ENCODE results near the gene RABAC1.
"Not testable (repeated sequence)": the region's sequence is repeated elsewhere in the genome, so short reads cannot be mapped to it uniquely, and the experiment has no call there.

Gene RABAC1

DNA sequence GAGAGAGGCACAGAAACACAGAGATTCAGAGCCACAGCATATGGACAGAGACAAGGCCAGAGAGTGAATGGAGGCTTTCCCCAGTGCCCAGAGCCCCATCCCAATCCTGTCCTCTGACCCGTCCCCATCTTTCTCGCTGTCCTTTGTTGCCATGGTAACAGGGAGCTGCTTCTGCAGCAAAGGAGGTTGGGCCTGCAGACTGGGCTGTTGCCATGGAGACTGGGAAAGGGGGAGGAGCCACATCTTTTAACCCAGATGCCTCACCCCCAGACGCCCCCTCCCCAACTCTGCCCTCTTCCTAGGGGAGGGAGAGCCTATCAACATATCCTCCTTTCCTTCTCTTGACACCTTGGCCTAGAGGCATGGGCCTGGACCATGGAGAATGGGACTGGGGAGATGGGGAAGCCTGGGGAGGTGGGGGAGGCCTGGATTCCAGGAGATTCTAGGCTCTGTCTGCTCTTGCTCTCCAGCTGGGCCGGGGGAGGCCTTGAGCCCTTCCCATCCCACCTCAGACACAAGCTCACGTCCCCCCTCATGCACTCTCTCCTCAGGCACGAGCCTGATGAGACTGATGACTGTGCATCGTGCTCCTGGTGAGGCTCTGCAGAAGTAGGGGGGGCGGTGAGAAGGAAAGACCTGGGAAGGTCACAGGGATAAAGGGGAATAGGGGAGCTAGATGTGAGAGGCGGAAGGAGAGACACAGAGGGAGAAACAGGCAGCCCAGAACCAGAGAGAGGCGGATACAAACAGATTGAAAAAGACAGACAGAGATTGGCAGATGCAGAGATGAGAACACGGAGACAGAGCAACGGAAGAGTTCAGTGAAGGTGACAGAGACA, 37.1 kb upstream of the RABAC1 start:
- Histone ChIP-seq H3K36me3 (ENCODE audit: control insufficient read depth, insufficient read depth, low read length) (no peaks in the 10 kb centered on the region), H3K9me3 (ENCODE audit: control insufficient read depth, low read length) (no peaks in the 10 kb centered on the region), H3K27me3 (ENCODE audit: control insufficient read depth, insufficient read depth, low read length, poor library complexity, severe bottlenecking) (peaks cover 94% of the 10 kb centered on the region), H3K4me3 (ENCODE audit: insufficient read depth, low read depth, low read length) (no peak overlapping the region), H3K4me1 (ENCODE audit: control insufficient read depth, insufficient read depth, low read length) (peaks cover 9% of the 10 kb centered on the region), H3K27ac (ENCODE audit: insufficient read depth, low read depth, low read length, poor library complexity, severe bottlenecking) (no peak overlapping the region)
- WGBS, 2 experiments, result 48% methylated on average over 11 of the region's 12 CpGs

DNA sequence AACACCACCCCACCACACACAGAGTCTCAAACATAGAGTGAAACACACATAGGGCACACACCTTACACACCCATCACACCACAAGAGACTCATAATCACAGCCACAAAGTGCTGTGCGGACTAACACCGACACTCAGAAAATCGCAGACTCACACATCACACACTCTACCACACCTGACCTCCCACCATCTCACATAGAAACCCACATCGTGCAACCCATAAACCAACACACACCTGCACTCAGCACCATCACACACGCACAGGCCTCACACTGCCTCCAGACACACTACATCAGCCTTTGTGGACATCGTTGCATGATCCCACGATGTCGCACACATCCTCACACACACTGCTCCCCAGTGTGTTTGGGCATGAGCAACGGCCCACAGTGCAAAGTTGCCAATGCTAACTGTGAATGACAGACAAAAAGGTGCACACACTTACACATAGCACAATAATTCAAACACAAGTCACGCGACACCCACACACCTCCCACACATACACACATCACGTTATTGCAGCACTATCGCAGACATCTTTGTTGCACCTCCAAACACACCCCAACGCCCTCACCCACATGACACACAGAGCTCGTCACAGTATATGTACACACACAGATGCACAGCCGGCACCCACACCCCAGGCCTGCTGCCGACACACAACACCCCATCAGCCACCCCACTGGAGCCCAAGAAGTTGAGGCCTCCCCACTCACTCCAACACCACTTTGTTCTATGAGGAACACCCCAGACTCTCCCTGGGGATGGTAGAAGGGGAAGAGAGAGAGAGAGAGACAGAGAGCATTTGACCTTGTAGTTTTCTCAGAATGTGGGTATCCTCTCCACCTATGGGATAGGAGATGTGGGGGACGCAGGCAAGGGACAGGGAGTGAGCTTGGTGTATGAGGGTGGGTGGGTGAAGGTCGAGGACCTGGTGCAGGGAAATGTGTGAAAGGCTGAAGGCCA, 36.2 kb upstream of the RABAC1 start:
- Histone ChIP-seq H3K36me3 (ENCODE audit: control insufficient read depth, insufficient read depth, low read length) (no peaks in the 10 kb centered on the region), H3K9me3 (ENCODE audit: control insufficient read depth, low read length) (no peaks in the 10 kb centered on the region), H3K27me3 (ENCODE audit: control insufficient read depth, insufficient read depth, low read length, poor library complexity, severe bottlenecking) (peaks cover 86% of the 10 kb centered on the region), H3K4me3 (ENCODE audit: insufficient read depth, low read depth, low read length) (no peak overlapping the region), H3K4me1 (ENCODE audit: control insufficient read depth, insufficient read depth, low read length) (peaks cover 9% of the 10 kb centered on the region), H3K27ac (ENCODE audit: insufficient read depth, low read depth, low read length, poor library complexity, severe bottlenecking) (no peak overlapping the region)
- 84 to 86% methylated on average over 19 of the region's 19 CpGs for WGBS, 2 experiments

DNA sequence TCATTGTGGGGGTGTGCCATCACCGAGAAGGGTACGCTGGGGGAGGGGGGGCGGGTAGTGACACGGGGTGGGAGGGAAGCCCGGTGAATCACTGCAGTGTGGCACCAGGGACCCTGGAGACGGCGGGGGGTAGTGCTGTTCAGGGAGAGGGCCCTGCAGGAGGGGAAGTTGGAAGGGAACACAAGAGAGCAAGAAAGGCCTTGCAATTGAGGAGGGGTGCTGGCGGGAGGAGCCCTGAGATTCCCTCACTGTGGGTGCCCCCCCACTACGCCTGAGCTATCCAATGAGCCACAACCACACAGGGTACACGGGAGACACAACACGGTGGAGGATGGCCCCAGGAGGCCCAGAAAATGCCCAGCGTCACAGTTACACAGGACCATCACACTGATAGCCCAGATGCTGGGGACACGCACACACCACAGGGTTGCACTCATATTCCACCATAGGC, 35.4 kb upstream of the RABAC1 start:
- no peaks in the 10 kb centered on the region for H3K9me3 ChIP-seq (ENCODE audit: control insufficient read depth, low read length)
- no peaks in the 10 kb centered on the region for H3K36me3 ChIP-seq (ENCODE audit: control insufficient read depth, insufficient read depth, low read length)
- WGBS, 2 experiments, result 29 to 30% methylated on average over 13 of the region's 13 CpGs
- H3K27ac ChIP-seq (ENCODE audit: insufficient read depth, low read depth, low read length, poor library complexity, severe bottlenecking), result no peak overlapping the region
- H3K4me1 ChIP-seq (ENCODE audit: control insufficient read depth, insufficient read depth, low read length), result peaks cover 9% of the 10 kb centered on the region
- H3K27me3 ChIP-seq (ENCODE audit: control insufficient read depth, insufficient read depth, low read length, poor library complexity, severe bottlenecking), result peaks cover 78% of the 10 kb centered on the region
- no peak overlapping the region for H3K4me3 ChIP-seq (ENCODE audit: insufficient read depth, low read depth, low read length)

DNA sequence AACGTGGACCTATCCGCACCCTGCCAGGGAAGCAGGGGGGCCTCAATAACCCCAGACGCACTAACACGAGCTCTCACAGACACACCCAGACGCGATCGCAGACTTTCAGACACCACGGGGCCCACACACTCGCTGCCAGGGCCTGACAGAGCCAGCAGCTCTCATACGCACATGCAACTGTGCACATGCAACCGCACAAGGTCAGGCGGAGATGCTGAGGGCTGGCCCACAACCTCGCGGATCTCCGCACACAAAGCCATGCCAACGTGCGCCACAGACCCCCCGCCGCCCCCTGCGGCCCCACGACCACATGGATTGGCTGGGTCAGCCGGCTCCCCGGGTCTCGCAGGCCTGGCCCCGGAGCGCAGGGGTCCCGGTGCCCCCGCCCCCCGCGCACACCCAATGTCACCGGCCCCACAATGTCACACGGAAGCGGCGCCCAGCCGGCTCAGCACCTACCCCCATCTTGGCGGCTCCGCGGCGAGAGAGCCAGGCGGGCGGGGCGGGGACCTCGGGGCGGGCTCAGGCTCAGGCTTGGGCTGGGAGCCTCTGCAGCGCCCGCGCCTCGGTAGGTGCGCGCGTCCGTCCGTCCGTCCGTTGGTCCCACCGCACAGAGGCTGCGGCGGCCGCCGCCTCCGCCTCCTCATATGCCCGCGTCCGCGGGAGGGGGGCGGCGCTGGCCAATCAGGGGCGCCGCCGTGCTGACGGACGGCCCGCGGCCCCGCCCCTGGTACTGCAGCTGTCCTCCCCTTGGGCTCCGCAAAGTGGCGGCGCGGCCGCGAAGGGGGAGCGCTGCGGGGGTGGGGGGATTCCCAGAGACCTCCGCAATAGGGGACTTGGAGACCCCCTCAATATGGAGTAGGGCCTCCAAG, 34.7 kb upstream of the RABAC1 start, which contains the start of gene ATP1A3:
ATP1A3 (minus strand) TSS at position 619 of the 872 bp plus-strand sequence; CDS start at position 465, 154 bp downstream.
- 2% methylated on average over 84 of the region's 84 CpGs for WGBS, 2 experiments

DNA sequence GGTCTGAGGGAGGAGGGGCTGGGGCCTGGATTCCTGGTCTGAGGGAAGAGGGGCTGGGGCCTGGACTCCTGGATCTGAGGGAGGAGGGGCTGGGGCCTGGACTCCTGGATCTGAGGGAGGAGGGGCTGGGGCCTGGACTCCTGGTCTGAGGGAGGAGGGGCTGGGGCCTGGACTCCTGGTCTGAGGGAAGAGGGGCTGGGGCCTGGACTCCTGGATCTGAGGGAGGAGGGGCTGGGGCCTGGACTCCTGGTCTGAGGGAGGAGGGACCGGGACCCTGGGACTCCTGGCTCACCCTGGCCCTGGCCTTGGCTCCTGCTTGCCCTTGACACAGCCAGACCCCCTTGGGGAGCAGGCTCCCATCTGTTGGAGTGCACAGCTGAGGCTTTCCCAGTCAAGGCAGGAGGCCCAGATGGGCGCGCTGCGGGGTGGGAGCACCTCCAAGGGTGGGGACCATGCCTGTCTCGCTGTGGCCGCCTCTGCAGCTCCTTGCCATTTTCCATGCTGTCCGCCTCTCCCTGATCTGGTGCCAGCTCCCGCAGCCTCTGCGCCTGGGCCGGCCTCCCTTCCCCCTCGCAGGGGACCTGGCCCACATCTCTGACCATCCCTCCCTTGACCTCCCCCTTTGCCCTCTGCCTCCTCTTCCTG, 32.9 kb upstream of the RABAC1 start:
- H3K9me3 ChIP-seq (ENCODE audit: control insufficient read depth, low read length); H3K27ac ChIP-seq (ENCODE audit: insufficient read depth, low read depth, low read length, poor library complexity, severe bottlenecking); H3K4me1 ChIP-seq (ENCODE audit: control insufficient read depth, insufficient read depth, low read length); H3K4me3 ChIP-seq (ENCODE audit: insufficient read depth, low read depth, low read length); H3K36me3 ChIP-seq (ENCODE audit: control insufficient read depth, insufficient read depth, low read length): not testable (repeated sequence)
- WGBS, 2 experiments, result 93% methylated on average over 11 of the region's 11 CpGs
- peaks cover 53% of the 10 kb centered on the region for H3K27me3 ChIP-seq (ENCODE audit: control insufficient read depth, insufficient read depth, low read length, poor library complexity, severe bottlenecking)

More for the DNA sequence above, 34.7 kb upstream of the RABAC1 start, which contains the start of gene ATP1A3:
- Histone ChIP-seq H3K27me3 (ENCODE audit: control insufficient read depth, insufficient read depth, low read length, poor library complexity, severe bottlenecking) (peaks cover 71% of the 10 kb centered on the region), H3K4me3 (ENCODE audit: insufficient read depth, low read depth, low read length) (peak within 1 kb of the TSS; percentile 43), H3K27ac (ENCODE audit: insufficient read depth, low read depth, low read length, poor library complexity, severe bottlenecking) (no peak within 1 kb of the TSS), H3K36me3 (ENCODE audit: control insufficient read depth, insufficient read depth, low read length) (no peaks in the 10 kb centered on the region), H3K4me1 (ENCODE audit: control insufficient read depth, insufficient read depth, low read length) (peaks cover 5% of the 10 kb centered on the region), H3K9me3 (ENCODE audit: control insufficient read depth, low read length) (no peaks in the 10 kb centered on the region)

DNA sequence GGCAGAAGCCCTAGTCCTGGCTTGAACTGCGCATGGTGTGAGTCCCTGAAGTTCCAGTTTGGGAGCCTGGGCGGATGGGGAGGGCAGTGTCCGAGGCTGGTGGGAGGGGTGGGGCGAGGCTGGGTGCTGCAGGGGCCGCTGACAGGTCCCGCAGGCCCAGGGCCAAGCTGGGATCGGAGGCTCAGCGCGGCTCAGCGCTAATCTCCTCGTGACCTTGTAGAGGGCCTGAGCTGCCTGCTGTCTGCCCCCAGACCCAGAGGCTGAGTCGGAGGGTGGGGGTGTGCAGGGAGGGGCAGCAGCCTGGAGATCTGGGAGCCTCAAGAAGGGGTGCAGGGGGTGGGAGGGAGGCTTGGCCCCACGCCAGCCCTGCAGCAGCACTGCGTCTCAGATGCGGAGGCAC, 31.9 kb upstream of the RABAC1 start:
- H3K27me3 ChIP-seq (ENCODE audit: control insufficient read depth, insufficient read depth, low read length, poor library complexity, severe bottlenecking), result peaks cover 43% of the 10 kb centered on the region
- no peaks in the 10 kb centered on the region for H3K9me3 ChIP-seq (ENCODE audit: control insufficient read depth, low read length)
- H3K36me3 ChIP-seq (ENCODE audit: control insufficient read depth, insufficient read depth, low read length), result no peaks in the 10 kb centered on the region
- no peak overlapping the region for H3K27ac ChIP-seq (ENCODE audit: insufficient read depth, low read depth, low read length, poor library complexity, severe bottlenecking)
- WGBS, 2 experiments, result 77 to 79% methylated on average over 15 of the region's 15 CpGs
- peaks cover 2% of the 10 kb centered on the region for H3K4me1 ChIP-seq (ENCODE audit: control insufficient read depth, insufficient read depth, low read length)
- H3K4me3 ChIP-seq (ENCODE audit: insufficient read depth, low read depth, low read length), result no peak overlapping the region

DNA sequence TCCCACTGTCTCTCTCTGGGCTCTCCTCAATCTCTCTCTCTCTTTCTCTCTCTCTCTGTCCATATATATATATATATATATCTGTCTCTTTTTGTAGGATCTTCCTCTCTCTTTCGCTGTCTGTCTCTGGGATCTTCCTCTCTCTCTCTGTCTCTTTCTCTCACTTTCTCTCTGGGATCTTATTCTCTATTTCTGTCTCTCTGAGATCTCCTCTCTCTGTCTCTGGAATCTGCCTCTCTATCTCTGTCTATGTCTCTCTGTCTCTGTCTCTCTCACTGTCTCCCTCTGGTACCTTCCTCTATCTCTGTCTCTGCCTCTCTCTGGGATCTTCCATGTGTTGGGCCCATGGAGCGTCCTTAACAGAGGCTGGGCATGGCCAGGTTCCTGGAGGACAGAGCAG, 31.5 kb upstream of the RABAC1 start:
- WGBS, 2 experiments, result 88 to 90% methylated on average over 2 of the region's 2 CpGs
- Histone ChIP-seq H3K36me3 (ENCODE audit: control insufficient read depth, insufficient read depth, low read length) (no peaks in the 10 kb centered on the region), H3K9me3 (ENCODE audit: control insufficient read depth, low read length) (no peaks in the 10 kb centered on the region), H3K4me3 (ENCODE audit: insufficient read depth, low read depth, low read length) (no peak overlapping the region), H3K27me3 (ENCODE audit: control insufficient read depth, insufficient read depth, low read length, poor library complexity, severe bottlenecking) (peaks cover 39% of the 10 kb centered on the region), H3K27ac (ENCODE audit: insufficient read depth, low read depth, low read length, poor library complexity, severe bottlenecking) (no peak overlapping the region), H3K4me1 (ENCODE audit: control insufficient read depth, insufficient read depth, low read length) (peaks cover 2% of the 10 kb centered on the region)

DNA sequence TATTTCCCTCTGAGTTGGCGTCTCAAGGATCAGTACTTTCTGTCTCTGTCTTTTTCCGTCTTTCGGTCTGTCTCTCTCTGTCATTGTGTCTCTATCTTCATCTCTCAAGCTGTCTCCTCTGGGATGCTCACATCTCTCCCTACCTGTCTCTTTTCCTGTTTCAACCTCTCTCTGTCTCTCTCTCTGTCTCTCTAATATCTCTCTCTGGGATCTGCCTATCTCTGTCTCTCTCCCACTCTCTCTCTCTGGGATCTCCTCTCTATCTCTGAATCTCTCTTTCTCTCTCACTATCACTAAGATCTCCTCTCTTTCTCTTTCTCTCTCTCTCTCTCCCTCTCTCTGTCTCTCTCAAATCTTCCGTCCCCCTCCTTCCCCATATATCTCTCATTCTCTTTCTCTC, 30.9 kb upstream of the RABAC1 start:
- no peak overlapping the region for H3K27ac ChIP-seq (ENCODE audit: insufficient read depth, low read depth, low read length, poor library complexity, severe bottlenecking)
- WGBS, 2 experiments, result 93% methylated on average over 4 of the region's 4 CpGs
- H3K9me3 ChIP-seq (ENCODE audit: control insufficient read depth, low read length), result no peaks in the 10 kb centered on the region
- H3K4me3 ChIP-seq (ENCODE audit: insufficient read depth, low read depth, low read length), result no peak overlapping the region
- no peaks in the 10 kb centered on the region for H3K36me3 ChIP-seq (ENCODE audit: control insufficient read depth, insufficient read depth, low read length)
- H3K4me1 ChIP-seq (ENCODE audit: control insufficient read depth, insufficient read depth, low read length), result no peaks in the 10 kb centered on the region
- peaks cover 33% of the 10 kb centered on the region for H3K27me3 ChIP-seq (ENCODE audit: control insufficient read depth, insufficient read depth, low read length, poor library complexity, severe bottlenecking)

DNA sequence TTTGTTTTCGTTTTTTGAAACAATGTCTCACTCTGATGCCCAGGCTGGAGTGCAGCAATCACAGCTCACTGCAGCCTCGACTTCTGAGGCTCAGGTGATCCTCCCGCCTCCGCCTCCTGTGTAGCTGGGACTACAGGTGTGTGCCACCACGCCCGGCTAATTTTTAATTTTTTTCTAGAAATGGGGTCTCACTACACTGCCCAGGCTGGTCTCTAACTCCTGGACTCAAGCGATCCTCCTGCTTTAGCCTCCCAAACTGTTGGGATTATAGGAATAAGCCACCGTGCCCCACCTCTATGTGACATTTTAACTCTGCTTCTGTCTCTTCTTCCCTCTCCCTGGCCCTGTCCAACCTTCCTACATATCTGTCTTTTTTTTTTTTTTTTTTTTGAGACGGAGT, 29.8 kb upstream of the RABAC1 start:
- Histone ChIP-seq H3K4me3 (ENCODE audit: insufficient read depth, low read depth, low read length) (no peak overlapping the region), H3K9me3 (ENCODE audit: control insufficient read depth, low read length) (no peaks in the 10 kb centered on the region), H3K27me3 (ENCODE audit: control insufficient read depth, insufficient read depth, low read length, poor library complexity, severe bottlenecking) (peaks cover 22% of the 10 kb centered on the region), H3K27ac (ENCODE audit: insufficient read depth, low read depth, low read length, poor library complexity, severe bottlenecking) (no peak overlapping the region), H3K36me3 (ENCODE audit: control insufficient read depth, insufficient read depth, low read length) (no peaks in the 10 kb centered on the region), H3K4me1 (ENCODE audit: control insufficient read depth, insufficient read depth, low read length) (no peaks in the 10 kb centered on the region)
- WGBS, 2 experiments, result 88 to 93% methylated on average over 9 of the region's 9 CpGs

Data from ectodermal cell (in vitro differentiated cells).